BJ (cell line): ENCODE data around the gene DCBLD2. TPM values are rescaled to one million over a fixed set of nuclear protein-coding genes. Genes with fewer than 3 reads are reported as not detected.

Source experiments
- CTCF ChIA-PET: fragments of 350-600 bp; formaldehyde crosslinking; extraction: SDS; loops from one replicate; lab custom pipeline; 2021; ENCODE audit warnings: antibody characterized with exemption, inconsistent platforms; lab: Yijun Ruan, JAX
- POLR2A ChIA-PET: fragments of 300-600 bp; sonication (Branson Sonifier 250); formaldehyde crosslinking; extraction: SDS; loops from one replicate; lab custom pipeline; 2021; ENCODE audit warnings: antibody characterized with exemption; lab: Charles Lee
- DNase-seq: peaks from one replicate; pipeline ENCODE4 v3.0.0-alpha.2; 2011; ENCODE audit warnings: low read depth
- H3K27me3 ChIP-seq: 2 replicates; pipeline ENCODE4 v1.6.0; 2011; ENCODE audit warnings: low read length; ENCODE audit not compliant: control insufficient read depth, insufficient read depth
- H3K36me3 ChIP-seq: 2 replicates; pipeline ENCODE4 v1.5.1; 2011; ENCODE audit warnings: low read length; ENCODE audit not compliant: control insufficient read depth, insufficient read depth
- H3K4me3 ChIP-seq: 2 replicates; pipeline ENCODE4 v1.5.1; 2011; ENCODE audit warnings: low read depth, mild to moderate bottlenecking, control low read depth, low read length
- polyA plus RNA-seq: library from polyadenylated mRNA; depleted of rRNA; stranded (reverse); fragments of >200 nt; gene quantifications from 2 replicates; pipeline ENCODE4 v1.2.3, GENCODE V29; 2011
- TF ChIP-seq, protein P1 (sequence below): IDR thresholded peaks from 2 replicates; pipeline ENCODE4 v1.5.1; 2011; ENCODE audit warnings: low read depth, mild to moderate bottlenecking, control low read depth, inconsistent platforms, low read length, moderate library complexity; ENCODE audit not compliant: insufficient read depth

Gene DCBLD2
- polyA plus RNA-seq, 1 experiment = 28.9 TPM

DNA sequence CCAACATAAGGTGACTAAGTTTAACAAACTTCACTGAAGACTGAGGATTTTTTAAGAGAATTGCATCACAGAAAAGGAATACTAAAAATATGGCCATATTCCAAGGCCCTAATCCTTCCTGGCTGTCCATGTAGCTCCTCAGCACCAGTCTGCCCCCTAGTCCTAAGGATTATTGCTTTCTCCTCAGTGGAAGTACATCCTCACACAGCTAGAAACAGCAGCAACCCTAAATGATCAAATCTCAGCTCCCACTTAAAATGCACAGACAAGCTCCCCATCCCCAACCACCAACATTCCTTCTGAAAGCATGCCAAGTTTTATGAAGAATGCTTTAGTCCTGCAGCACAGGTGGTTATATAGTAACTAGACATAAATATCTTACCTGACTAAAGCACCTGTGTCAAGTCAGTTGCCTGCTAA lies 123.7 kb downstream of the DCBLD2 start:
- CTCF ChIA-PET = interaction anchor here (1.2 to 1.5 kb wide), 2 partner anchors 176 to 180 kb away, joined by 5 to 6 read pairs; no protein-coding TSS in a partner anchor

DNA sequence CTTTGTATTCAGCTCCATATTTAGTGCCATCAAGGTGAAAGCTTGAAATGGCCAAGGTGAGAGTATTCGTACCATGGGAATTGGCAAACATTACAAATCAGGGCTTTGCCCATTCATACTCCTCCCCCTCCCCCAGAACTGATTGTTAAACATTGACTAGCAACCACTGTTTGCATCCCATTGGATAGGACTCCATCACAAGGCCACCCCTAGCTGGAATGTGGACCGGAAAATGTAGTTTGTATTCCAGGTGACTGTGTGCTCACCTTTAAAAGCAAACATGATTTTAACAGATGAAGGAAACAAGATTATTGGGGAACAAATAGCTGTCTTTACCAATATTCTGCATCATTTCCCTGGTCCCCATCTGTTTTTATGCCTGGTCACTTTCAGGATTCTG lies 124.2 kb downstream of the DCBLD2 start:
- DNase-seq = no peak
- TF ChIP-seq, protein P1, sequence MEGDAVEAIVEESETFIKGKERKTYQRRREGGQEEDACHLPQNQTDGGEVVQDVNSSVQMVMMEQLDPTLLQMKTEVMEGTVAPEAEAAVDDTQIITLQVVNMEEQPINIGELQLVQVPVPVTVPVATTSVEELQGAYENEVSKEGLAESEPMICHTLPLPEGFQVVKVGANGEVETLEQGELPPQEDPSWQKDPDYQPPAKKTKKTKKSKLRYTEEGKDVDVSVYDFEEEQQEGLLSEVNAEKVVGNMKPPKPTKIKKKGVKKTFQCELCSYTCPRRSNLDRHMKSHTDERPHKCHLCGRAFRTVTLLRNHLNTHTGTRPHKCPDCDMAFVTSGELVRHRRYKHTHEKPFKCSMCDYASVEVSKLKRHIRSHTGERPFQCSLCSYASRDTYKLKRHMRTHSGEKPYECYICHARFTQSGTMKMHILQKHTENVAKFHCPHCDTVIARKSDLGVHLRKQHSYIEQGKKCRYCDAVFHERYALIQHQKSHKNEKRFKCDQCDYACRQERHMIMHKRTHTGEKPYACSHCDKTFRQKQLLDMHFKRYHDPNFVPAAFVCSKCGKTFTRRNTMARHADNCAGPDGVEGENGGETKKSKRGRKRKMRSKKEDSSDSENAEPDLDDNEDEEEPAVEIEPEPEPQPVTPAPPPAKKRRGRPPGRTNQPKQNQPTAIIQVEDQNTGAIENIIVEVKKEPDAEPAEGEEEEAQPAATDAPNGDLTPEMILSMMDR = no peak
- CTCF ChIA-PET = interaction anchor here (1.2 to 1.5 kb wide), 2 partner anchors 175 to 180 kb away, joined by 5 to 6 read pairs; no protein-coding TSS in a partner anchor
- Histone ChIP-seq H3K27me3 (peaks cover 3% of the 10 kb centered on the region), H3K4me3 (no peak overlapping the region), H3K36me3 (no peaks in the 10 kb centered on the region)
- POLR2A ChIA-PET = no interaction called here

More for the DNA sequence above, 123.7 kb downstream of the DCBLD2 start:
- no peak overlapping the region for H3K4me3 ChIP-seq
- POLR2A ChIA-PET = no interaction called here
- peaks cover 3% of the 10 kb centered on the region for H3K27me3 ChIP-seq
- TF ChIP-seq, protein P1 = 0 out of 2 replicates have a peak, but pooled peaks have one; percentile 18
- DNase-seq = peak; percentile 30
- H3K36me3 ChIP-seq = no peaks in the 10 kb centered on the region

DNA sequence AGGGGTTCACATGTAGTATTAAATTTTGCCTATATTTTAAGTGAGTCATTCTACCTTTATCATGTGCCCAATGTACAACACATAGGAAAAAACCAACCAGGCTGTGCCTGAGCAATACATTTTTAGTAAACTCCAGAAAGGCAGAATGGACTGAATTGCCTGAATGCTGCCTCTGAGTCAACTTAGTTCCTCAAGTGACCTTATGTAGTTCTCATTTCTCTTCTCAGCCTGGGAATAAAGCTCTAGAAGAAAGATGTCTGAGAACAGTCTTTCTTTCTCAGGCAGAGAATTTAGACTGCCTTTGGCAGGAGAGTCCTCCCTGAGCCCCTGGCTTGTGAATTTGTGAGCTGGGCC lies 125.4 kb downstream of the DCBLD2 start:
- Histone ChIP-seq H3K36me3 (no peaks in the 10 kb centered on the region), H3K27me3 (peaks cover 3% of the 10 kb centered on the region), H3K4me3 (no peak overlapping the region)
- TF ChIP-seq, protein P1 = no peak
- ChIA-PET POLR2A (no interaction called here), CTCF (no interaction called here)
- DNase-seq = no peak

DNA sequence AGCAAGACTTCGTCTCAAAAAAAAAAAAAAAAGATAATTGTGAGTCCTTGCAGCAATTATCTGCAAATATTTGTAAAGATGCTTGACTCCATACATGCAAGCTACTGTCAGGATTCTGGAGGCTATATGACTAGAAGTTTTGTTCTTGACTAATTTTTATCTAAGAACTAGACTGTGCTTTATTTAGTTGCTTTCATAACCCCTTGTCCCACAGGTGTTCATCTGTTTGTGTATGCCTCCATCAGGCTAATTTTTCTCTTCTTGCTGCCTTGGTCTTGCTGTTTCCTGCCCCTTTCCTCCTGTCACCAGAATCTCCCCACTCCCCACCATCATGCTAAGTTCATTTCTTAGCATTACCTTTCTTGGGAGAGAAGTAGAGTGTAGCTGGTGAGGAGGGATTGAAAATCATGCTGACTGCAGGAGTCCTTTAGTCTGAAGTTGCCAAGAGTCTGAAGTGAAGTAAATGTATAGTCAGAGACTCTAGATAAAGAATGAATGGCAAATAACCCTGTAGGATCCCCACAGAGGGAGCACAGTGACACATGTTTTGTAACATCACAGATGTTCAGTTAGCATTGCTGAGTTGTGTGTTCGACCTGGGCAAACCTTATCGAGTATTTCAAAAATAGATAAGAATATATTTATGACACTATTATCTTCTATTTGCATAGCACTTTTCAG lies 125.9 kb downstream of the DCBLD2 start:
- DNase-seq = no peak
- no peaks in the 10 kb centered on the region for H3K36me3 ChIP-seq
- TF ChIP-seq, protein P1 = no peak
- POLR2A ChIA-PET = no interaction called here
- peaks cover 3% of the 10 kb centered on the region for H3K27me3 ChIP-seq
- CTCF ChIA-PET = no interaction called here
- H3K4me3 ChIP-seq = no peak overlapping the region

DNA sequence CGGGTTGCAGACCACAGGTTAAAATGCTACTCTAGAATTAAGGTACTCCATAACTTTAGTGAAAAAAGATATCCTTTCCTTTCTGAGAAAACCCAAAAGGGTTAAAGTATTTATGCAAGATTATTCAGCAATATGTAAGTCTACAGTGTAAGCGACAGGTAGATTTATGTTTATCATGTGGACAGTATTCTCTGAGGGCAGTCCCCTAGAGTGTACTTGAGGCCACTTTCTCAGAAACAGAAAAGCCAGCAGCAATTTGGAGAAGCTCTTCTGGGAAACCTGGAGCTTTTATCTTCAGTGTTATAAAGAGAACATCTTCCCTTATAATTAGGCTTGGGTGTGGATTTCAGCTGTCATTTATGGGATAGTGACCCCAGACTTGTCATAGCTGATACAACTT lies 129.5 kb downstream of the DCBLD2 start:
- no peak for DNase-seq
- ChIA-PET CTCF (no interaction called here), POLR2A (no interaction called here)
- TF ChIP-seq, protein P1 = no peak
- Histone ChIP-seq H3K36me3 (no peaks in the 10 kb centered on the region), H3K4me3 (no peak overlapping the region), H3K27me3 (peaks cover 4% of the 10 kb centered on the region)
